SW480 (cell line): ENCODE measurements around the gene CD300LF.

Experiments
- DNase-seq: peaks from one replicate; pipeline ENCODE4 v3.0.0-alpha.2; 2016; ENCODE audit warnings: low spot score

CD300LF gene

GRCh38 chr17:74686761-74687160, 26.0 kb downstream of the CD300LF start:
- peak; percentile 29 for DNase-seq

DNA sequence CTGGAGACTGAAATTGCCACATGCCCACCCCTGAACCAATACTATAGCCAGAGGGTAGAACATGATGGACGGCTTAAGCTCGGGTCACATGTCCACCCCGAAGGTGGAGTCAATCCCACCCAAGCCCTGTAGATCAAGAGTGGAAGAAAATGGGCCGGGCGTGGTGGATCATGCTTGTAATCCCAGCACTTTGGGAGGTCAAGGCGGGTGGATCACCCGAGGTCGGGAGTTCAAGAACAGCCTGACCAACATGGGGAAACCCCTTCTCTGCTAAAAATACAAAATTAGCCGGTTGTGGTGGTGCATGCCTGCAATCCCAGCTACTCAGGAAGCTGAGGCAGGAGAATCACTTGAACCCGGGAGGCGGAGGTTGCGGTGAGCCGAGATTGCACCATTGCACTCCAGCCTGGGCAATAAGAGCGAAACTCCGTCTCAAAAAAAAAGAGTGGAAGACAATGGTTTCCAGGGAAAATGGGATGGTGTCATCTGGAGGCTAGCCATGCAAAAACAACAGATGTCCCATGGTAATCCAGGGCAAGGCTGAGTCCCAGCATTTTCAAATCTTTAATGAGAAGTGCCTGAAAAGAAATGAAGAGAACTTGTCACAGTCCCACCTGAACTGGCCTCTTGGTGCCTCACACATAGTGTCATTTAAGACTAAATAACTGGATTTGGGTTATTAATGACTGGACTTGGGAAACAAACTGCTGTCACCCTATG, 30.1 kb downstream of the CD300LF start:
- no peak for DNase-seq

GRCh38 chr17:74682028-74682427, 30.7 kb downstream of the CD300LF start:
- no peak for DNase-seq

- DNase-seq, result no peak
Measured at GRCh38 chr17:74680941-74681340, 31.8 kb downstream of the CD300LF start.

- no peak for DNase-seq
Measured at GRCh38 chr17:74680213-74680612, 32.5 kb downstream of the CD300LF start.

DNA sequence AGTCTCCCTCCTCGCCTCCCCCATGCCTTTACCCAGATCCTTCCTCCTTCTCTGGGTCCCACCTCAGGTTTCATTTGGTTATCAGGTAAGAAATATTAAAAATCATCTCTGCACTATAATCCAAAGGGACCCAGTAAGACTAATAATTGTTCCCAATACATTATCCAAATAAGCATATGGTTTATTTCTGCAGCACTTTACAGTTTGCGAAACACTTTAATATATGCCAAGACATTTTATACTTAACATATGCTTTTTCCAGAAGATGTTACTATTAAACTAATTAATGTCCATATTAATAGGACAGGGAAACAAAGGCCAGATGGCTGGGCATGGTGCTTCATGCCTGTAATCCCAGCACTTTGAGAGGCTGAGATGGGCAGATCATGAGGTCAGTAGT, 33.3 kb downstream of the CD300LF start:
- no peak for DNase-seq

GRCh38 chr17:74678541-74678940, 34.2 kb downstream of the CD300LF start:
- DNase-seq, result no peak

- DNase-seq, result peak; percentile 29
Measured at GRCh38 chr17:74677558-74678466, 34.9 kb downstream of the CD300LF start.

DNA sequence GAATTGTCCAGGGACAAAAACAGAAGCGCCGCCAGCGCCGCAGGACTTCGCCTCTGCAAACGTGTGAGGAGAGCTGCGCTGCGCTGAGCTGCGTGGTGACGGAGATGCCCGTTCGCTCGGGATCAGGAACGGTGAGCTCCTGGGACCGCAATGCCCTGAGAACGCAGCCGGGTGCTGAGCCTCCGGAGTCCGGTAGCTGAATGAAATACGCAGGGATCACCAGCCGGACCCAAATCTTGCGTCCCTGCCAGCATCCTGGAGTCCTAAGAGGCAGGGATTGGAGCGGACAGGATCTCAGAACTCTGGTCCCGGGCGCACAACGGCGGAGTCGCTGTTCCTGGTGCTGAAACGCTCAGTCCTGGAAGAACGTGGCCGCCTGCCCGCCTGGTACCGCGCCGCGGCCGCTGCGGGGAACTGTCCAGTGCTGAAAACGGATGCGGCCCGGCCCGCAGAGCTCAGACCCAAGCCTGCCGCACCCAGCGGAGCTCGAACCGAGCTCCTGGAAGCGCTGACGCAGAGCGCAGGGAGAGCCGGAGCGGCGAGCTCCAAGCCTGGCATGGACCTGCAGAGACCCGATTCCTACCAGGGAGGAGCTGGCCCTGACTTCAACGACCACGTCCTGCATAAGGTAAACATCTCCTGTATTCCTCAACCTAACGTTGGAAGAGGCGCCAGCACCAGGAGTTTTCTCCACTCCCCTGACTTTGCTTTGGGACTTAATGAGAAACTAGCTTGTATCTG, 41.5 kb downstream of the CD300LF start:
- no peak for DNase-seq

DNA sequence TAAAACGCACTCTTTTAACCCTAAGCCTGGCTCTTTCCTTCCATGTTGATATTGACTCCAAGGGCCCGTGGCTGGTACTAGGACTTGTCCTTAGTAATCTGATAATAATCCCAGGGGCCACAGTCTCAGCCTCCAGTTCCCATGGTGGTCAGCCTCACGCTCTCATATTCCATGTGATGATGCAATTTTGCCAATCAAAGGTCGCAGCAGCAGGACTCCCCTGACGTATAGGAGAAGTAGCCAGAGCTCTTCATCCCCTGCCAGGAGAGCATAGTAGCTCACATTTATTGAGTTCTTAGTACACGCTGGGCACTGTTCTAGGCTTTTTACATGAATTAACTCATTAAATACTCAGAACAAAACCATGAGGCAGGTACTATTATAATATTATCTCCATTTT, 42.4 kb downstream of the CD300LF start:
- DNase-seq, result no peak

- DNase-seq, result no peak
Measured at GRCh38 chr17:74663561-74663960, 49.2 kb downstream of the CD300LF start.

DNA sequence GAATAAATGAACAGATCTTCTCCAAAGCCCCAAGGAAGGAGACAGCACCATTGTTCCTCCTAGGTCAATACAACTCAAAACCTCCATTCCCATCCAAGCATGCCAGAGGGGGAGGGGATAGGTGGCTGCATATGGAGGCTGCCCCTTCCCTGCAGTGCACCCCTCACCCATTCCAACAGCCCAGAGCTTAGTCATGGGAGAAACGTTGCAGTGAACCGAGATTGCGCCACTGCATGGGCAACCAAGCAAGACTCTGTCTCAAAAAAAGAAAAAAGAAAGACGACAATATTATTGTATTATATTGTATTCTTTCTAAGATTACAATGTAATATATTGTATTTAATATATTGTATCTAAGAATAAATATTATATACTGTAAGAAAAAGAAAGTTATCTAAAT, 52.8 kb downstream of the CD300LF start:
- no peak for DNase-seq

DNA sequence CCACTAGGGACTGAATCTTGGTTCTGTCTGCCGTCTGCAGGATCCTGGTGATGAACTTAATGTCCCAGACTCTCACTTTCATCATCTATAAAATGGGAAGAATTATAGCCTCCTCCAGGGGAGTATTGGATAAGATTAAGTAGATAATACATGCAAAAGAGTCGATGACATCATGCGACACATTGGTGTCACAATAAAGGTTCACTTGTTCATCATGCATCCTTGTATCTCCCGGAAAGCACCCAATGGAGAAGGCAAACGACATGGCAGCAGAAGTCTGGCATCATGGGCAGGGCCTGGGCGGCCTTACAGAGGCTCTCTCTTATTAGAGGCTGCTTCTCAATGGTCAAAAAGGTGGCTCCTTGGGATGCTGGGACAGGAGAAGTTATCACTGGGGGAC, 54.1 kb downstream of the CD300LF start:
- no peak for DNase-seq

- no peak for DNase-seq
Measured at GRCh38 chr17:74654742-74655141, 58.0 kb downstream of the CD300LF start.

GRCh38 chr17:74652020-74652419, 60.7 kb downstream of the CD300LF start:
- no peak for DNase-seq

- DNase-seq, result no peak
Measured at GRCh38 chr17:74649909-74650308, 62.8 kb downstream of the CD300LF start.

DNA sequence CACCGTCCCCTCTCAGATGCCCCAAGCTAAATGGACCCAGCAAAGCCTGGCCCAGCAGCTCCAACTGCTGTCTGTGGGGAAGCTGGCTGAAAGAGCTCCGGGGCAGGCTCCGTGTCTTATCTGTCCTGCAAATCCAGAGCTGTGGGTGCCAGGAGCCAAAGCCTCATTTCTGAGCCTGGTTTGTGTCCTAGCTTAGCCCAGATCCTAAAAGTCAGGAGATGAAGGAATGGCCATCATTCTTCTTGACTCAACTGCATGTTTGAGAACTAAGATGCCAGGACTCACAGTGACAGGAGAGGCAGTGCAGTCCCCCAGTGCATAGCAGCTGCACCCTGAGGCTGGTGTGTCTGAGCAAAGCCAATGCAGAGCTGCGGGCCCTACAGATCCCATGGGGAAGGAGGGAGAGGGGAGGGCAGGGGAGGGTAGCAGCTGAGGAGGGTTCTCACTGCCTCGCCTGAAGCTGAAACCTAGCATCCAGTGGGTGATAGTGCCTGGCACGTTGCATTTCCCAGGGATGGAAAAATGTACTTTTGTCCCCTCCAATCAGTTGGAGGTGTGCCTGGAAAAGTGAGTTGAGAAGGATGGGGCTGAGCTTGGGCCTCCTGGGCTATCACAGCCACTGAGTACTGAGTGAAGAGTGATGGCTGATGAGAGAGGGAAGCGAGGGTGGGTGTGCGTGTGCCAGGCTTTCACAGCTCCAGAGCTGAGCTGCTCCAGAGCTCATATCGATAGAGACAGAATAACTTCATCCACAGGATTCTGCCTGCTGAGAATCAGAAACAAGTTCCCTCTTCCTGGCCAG, 64.7 kb downstream of the CD300LF start:
- DNase-seq, result no peak

DNA sequence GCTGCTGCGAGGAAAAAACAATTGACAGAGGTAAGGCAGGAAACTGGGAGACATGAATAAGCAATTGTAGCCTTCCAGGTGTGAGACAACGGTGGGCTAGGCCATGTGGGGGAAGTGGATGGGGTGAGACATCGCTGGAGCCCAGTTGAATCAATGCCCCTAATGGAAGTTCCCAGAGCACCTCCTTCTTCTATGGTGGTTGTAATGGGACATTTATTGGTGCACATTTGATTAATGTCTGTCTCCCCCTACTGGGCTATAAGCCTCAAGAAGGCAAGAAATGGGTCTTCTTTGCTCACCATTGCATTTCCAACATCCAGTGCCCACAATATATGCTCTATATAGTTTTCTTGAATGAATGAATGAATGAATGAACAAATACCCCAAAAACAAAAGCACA, 66.5 kb downstream of the CD300LF start:
- DNase-seq, result peak; percentile 39

DNA sequence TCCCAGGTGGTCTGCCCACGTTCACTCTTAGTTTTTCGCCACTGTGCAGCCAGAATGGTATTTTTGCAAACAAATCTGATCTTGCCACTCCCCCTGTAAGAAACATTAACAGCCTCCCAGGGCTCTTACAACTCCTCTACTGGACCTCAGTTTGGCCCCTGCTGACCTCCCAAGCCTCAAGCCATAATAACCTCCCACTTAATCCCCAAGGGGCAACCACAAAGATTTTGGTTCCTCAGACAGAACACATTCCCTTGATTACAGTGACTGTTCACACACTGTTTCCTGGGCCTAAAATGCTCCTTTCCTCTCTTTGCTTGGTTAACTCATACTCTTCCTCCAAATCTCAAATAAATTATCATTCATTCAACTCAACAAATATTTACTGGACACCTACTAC, 67.7 kb downstream of the CD300LF start:
- no peak for DNase-seq

DNA sequence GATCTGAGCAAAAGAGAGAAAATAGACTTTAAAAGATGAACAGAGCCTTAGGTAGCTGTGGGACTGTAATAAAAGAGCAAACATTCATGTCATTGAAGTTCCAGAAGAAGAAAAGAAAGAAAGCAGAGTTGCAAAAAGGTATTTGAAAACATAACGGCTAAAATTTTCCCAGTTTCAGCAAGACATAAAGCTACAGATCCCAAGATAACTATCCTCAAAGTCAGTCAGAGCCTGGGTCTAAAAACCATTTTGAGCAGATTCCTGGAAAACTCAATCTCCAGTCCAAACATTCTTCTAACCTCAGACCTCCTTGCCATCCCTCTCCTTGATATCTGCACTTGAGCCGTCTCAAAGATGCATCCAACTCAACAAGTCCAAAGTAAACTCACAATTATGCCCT, 68.3 kb downstream of the CD300LF start:
- DNase-seq, result no peak
